ENCODE data around the gene SAMM50.

The SAMM50 gene

DNA sequence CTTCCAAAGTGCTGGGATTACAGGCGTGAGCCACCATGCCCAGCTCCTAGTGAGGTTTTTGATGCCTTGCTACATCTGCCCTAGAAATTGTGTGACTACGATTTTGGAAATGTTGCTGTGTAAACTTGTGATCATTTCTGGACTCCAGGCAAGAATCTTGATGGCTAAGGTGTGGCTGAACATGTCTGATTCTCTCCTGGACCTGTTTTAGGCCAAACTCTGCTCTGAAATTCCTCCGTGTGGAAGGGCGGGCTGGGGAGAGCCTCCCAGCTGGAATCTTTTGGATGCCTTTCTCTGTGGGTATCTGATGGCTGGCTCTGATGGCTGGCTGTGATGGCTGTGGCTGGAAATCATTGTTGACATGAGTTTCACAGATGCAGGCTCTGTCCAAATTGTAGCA lies 23.5 kb upstream of the SAMM50 start:
- Histone ChIP-seq H3K4me3 (ENCODE audit: low read depth, low read length) (no peak overlapping the region), H3K9me3 (no peaks in the 10 kb centered on the region), H3K4me1 (no peaks in the 10 kb centered on the region), H3K36me3 (no peaks in the 10 kb centered on the region), H3K27me3 (no peaks in the 10 kb centered on the region)
- DNase-seq = no peak
- TF ChIP-seq, protein P1, sequence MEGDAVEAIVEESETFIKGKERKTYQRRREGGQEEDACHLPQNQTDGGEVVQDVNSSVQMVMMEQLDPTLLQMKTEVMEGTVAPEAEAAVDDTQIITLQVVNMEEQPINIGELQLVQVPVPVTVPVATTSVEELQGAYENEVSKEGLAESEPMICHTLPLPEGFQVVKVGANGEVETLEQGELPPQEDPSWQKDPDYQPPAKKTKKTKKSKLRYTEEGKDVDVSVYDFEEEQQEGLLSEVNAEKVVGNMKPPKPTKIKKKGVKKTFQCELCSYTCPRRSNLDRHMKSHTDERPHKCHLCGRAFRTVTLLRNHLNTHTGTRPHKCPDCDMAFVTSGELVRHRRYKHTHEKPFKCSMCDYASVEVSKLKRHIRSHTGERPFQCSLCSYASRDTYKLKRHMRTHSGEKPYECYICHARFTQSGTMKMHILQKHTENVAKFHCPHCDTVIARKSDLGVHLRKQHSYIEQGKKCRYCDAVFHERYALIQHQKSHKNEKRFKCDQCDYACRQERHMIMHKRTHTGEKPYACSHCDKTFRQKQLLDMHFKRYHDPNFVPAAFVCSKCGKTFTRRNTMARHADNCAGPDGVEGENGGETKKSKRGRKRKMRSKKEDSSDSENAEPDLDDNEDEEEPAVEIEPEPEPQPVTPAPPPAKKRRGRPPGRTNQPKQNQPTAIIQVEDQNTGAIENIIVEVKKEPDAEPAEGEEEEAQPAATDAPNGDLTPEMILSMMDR (IDR thresholded peaks at IDR 0.05; ENCODE audit: low read depth, low read length) = no peak

DNA sequence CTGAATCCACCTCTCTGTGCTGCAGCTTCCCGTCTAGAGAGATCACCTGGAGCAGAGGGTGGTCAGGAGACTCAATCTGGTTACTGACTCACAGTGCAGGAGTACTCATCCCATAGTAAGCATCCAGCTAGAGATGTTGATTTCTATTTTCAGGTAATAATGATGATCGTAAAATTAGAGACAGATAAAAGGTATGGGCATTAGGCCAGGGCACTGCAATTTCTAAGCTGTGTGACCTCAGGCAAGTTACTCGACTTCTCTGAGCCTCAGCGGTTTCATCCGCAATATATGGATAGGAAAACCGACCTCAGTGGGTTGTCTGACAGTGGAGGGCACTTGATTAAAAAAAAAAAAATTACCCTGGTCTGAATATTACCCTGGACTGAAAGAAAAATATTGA lies 13.8 kb upstream of the SAMM50 start:
- Histone ChIP-seq H3K9me3 (no peaks in the 10 kb centered on the region), H3K27me3 (no peaks in the 10 kb centered on the region), H3K36me3 (no peaks in the 10 kb centered on the region), H3K4me1 (no peaks in the 10 kb centered on the region), H3K4me3 (ENCODE audit: low read depth, low read length) (no peak overlapping the region)
- TF ChIP-seq, protein P1 (IDR thresholded peaks at IDR 0.05; ENCODE audit: low read depth, low read length) = no peak
- DNase-seq = no peak

DNA sequence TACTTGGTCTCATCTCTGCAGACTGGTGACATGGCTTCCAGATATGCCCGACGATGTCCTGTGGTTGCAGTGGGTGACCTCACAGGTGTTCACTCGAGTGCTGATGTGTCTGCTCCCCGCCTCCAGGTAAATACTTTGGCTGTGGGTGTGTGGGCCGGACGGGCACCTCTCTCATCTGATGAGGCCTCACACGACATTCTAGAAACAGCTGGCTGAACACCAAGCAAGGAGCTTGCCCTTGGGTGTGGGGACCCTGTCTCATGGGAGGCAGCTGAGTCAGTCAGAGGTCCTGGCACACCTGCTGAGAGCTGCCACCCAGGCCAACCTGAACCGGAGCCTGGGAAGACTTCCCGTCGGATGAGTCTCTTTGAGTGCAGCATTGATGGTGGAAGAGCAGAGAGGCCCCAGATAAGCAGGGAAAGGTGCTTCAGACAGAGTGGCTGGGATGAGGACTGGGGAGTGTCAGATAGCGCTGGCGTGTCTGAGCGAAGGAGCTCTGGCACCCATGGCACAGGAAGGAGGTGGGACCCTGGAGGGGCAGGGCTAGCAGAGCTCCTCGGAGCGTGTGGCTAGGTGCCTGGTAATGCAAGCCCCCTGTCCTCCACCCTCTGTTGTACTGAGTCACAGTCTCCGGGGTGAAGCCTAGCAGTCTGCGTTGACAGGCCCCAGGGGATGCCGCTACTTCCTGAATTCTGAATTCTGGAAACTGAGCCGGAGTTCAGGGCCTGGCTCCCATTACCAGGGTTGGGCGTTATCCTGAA lies 10.4 kb upstream of the SAMM50 start:
- H3K36me3 ChIP-seq = no peaks in the 10 kb centered on the region
- TF ChIP-seq, protein P1 (IDR thresholded peaks at IDR 0.05; ENCODE audit: low read depth, low read length) = no peak
- no peak overlapping the region for H3K4me3 ChIP-seq (ENCODE audit: low read depth, low read length)
- H3K27me3 ChIP-seq = no peaks in the 10 kb centered on the region
- DNase-seq = no peak
- no peaks in the 10 kb centered on the region for H3K4me1 ChIP-seq
- H3K9me3 ChIP-seq = no peaks in the 10 kb centered on the region

- no peaks in the 10 kb centered on the region for H3K4me1 ChIP-seq
- no peaks in the 10 kb centered on the region for H3K27me3 ChIP-seq
- H3K36me3 ChIP-seq = no peaks in the 10 kb centered on the region
- H3K4me3 ChIP-seq (ENCODE audit: low read depth, low read length) = no peak overlapping the region
- DNase-seq = peak; percentile 78
- TF ChIP-seq, protein P1 (IDR thresholded peaks at IDR 0.05; ENCODE audit: low read depth, low read length) = peak; percentile 84
- H3K9me3 ChIP-seq = no peaks in the 10 kb centered on the region
These were observed 9.4 kb upstream of the SAMM50 start for GRCh38 chr22:43945632-43946383.

- Histone ChIP-seq H3K4me1 (no peaks in the 10 kb centered on the region), H3K9me3 (no peaks in the 10 kb centered on the region), H3K27me3 (no peaks in the 10 kb centered on the region), H3K4me3 (ENCODE audit: low read depth, low read length) (no peak overlapping the region), H3K36me3 (no peaks in the 10 kb centered on the region)
- TF ChIP-seq, protein P1 (IDR thresholded peaks at IDR 0.05; ENCODE audit: low read depth, low read length) = peak; percentile 35; the same call in 1 of the 2 replicates
- no peak for DNase-seq
These were observed 8.9 kb upstream of the SAMM50 start for GRCh38 chr22:43946384-43946667.

DNA sequence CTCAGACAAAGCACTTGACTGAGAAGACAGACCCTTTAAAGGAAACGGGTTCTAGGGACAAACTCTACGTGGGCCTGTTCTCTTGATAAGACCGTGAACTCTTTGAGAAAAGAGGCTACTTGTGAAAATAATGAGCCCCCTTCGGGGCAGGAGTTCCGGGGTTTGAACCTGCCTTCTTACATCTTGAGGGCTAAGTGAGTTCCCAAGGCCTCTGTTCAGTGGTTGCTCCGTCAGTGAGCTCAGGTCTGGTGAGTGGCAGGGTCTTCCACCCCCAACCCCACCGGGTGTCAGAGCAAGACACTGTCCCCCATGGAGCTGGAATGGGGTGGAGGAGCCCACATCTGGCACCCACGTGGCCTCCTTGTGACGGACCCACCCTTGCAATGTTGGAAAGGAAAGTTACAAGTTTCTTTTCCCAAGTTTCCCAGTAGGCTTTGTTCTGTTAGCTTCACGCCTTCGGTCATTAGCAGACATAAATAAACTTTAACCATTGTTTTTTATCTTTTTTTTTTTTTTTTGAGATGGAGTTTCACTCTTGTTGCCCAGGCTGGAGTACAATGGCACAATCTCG lies 6.3 kb upstream of the SAMM50 start:
- TF ChIP-seq, protein P1 (IDR thresholded peaks at IDR 0.05; ENCODE audit: low read depth, low read length) = no peak
- no peak for DNase-seq

More for the DNA sequence above, 6.3 kb upstream of the SAMM50 start:
- Histone ChIP-seq H3K36me3 (no peaks in the 10 kb centered on the region), H3K27me3 (no peaks in the 10 kb centered on the region), H3K4me1 (0 out of 2 replicates have a peak, but pooled peaks cover under 1% of the 10 kb centered on the region), H3K9me3 (no peaks in the 10 kb centered on the region; the same call in 1 of the 2 replicates), H3K4me3 (ENCODE audit: low read depth, low read length) (no peak overlapping the region)

Data from BE2C (cell line).